RWPE2 (cell line): ENCODE data around the gene CNBD2.

Experiments
- ATAC-seq: fragments of 200-7000 bp; cut with Tn5 transposase; 3 replicates; pipeline ENCODE4 v1.9.1; 2021; ENCODE audit warnings: low read depth
- DNase-seq: peaks from one replicate; pipeline ENCODE4 v3.0.0-alpha.2; 2020; ENCODE audit warnings: low spot score
- H3K27ac ChIP-seq: fragments of 450-650 bp; 2 replicates; pipeline ENCODE4 v1.5.1; 2017; ENCODE audit warnings: mild to moderate bottlenecking; ENCODE audit not compliant: poor library complexity, severe bottlenecking
- H3K27me3 ChIP-seq: fragments of 250-450 bp; sonication (Bioruptor Pico); 2 replicates; pipeline ENCODE4 v1.5.1; 2021; ENCODE audit warnings: mild to moderate bottlenecking, moderate library complexity; ENCODE audit not compliant: insufficient read depth, poor library complexity, severe bottlenecking
- H3K36me3 ChIP-seq: fragments of 250-450 bp; sonication (Bioruptor Pico); 2 replicates; pipeline ENCODE4 v1.5.1; 2020; ENCODE audit warnings: low read depth, mild to moderate bottlenecking, moderate library complexity
- H3K4me1 ChIP-seq: fragments of 250-450 bp; sonication (Bioruptor Pico); 2 replicates; pipeline ENCODE4 v1.5.1; 2021; ENCODE audit warnings: mild to moderate bottlenecking, moderate library complexity; ENCODE audit not compliant: insufficient read depth, poor library complexity, severe bottlenecking
- H3K4me3 ChIP-seq: fragments of 250-450 bp; sonication (Bioruptor Pico); 2 replicates; pipeline ENCODE4 v1.5.1; 2021; ENCODE audit warnings: mild to moderate bottlenecking, moderate library complexity; ENCODE audit not compliant: severe bottlenecking
- H3K9me3 ChIP-seq: fragments of 250-450 bp; sonication (Bioruptor Pico); 2 replicates; pipeline ENCODE4 v1.5.1; 2021; ENCODE audit warnings: mild to moderate bottlenecking, moderate library complexity; ENCODE audit not compliant: severe bottlenecking
- CTCF ChIP-seq: fragments of 450-650 bp; IDR thresholded peaks from one replicate; pipeline ENCODE4 v1.5.1; 2017; ENCODE audit warnings: mild to moderate bottlenecking, moderate library complexity; ENCODE audit not compliant: poor library complexity, severe bottlenecking

CNBD2 gene

DNA sequence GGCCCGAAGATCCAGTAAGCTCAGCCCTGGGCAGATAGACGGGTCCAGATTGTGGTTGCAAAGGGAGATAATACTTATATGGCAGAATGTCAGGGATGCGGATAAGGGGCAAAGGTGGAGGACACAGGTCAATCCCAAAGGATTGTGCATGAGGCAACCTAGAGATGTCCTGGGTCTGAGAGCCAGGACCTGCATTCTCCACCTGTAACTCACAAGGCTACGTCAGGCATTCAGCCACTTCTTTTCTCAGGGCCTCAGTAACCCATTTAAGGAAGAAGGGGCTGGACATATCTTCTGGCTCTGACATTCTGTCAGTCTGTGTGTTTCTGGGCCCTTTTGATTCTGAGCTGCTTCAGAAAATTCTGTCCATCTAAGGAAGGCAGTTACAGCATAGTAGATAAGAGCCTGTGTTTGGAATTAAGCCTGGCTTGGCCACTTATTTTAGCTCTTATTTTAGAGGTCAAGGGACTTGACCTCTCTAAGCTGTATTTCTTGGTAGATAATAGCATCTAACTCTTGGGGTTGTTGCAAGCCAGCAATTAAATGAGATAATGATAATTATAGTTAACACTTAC, 40.2 kb downstream of the CNBD2 start:
- DNase-seq (peak; percentile 47), ATAC-seq (no peak)
- H3K9me3 ChIP-seq = no peaks in the 10 kb centered on the region
- no peak overlapping the region for H3K27ac ChIP-seq
- no peaks in the 10 kb centered on the region for H3K4me1 ChIP-seq
- no peak for TF ChIP-seq CTCF
- no peak overlapping the region for H3K4me3 ChIP-seq
- no peaks in the 10 kb centered on the region for H3K27me3 ChIP-seq
- H3K36me3 ChIP-seq = no peaks in the 10 kb centered on the region

DNA sequence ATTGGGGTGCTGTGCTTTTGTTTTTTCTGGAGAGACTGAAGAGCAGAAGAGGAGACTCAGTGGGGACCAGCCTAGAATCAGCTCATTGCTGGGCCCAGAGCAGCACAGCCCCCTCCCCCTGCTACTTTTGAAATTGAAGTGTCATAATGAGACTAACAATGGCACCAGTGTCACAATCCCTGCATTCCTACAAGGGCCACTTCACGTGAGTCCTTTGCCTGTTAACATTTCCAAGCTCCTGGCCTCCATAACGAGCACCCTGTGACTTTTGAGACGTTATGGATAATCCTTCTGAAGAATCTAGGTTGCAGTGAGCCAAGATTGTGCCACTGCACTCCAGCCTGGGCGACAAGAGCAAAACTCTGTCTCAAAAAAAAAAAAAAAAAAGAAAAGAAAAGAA, 41.7 kb downstream of the CNBD2 start:
- Histone ChIP-seq H3K27me3 (no peaks in the 10 kb centered on the region), H3K4me3 (no peak overlapping the region), H3K27ac (no peak overlapping the region), H3K9me3 (no peaks in the 10 kb centered on the region), H3K4me1 (no peaks in the 10 kb centered on the region), H3K36me3 (no peaks in the 10 kb centered on the region)
- ATAC-seq (no peak), DNase-seq (no peak)
- TF ChIP-seq CTCF = no peak

- ATAC-seq (no peak), DNase-seq (peak; percentile 54)
- H3K4me3 ChIP-seq = no peak overlapping the region
- H3K27ac ChIP-seq = no peak overlapping the region
- no peaks in the 10 kb centered on the region for H3K9me3 ChIP-seq
- no peaks in the 10 kb centered on the region for H3K36me3 ChIP-seq
- no peaks in the 10 kb centered on the region for H3K4me1 ChIP-seq
- no peaks in the 10 kb centered on the region for H3K27me3 ChIP-seq
- no peak for TF ChIP-seq CTCF
Observed at GRCh38 chr20:36010825-36011224, 42.4 kb downstream of the CNBD2 start.

DNA sequence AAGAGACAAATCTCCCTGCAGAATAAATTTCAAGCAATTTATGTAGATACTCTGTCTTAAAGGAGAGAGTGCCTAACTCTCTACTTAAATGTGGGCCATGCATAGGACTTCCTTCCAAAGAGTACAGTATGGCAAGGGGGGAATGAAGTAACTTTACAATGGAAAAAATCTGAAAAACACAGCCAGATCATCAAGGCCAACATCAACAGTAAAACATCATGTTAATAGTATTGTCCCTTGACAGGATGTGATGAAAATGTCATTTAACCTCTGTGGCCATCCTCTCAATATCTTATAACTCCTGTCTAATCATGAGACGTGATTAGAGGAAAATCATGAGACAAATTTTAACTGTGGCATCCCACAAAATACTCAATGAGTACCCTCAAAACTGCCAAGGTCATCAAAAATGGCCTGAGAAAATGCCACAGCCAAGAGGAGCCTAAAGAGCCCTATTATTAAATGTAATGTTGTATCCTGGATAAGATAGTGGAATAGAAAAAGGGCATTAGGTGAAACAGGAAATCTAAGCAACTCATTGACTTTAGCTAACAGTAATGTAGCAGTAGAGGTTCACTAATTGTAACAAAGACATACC, 47.5 kb downstream of the CNBD2 start:
- Histone ChIP-seq H3K27ac (no peak overlapping the region), H3K9me3 (no peaks in the 10 kb centered on the region), H3K36me3 (no peaks in the 10 kb centered on the region), H3K4me1 (peaks cover 9% of the 10 kb centered on the region), H3K27me3 (no peaks in the 10 kb centered on the region), H3K4me3 (no peak overlapping the region)
- DNase-seq (no peak), ATAC-seq (no peak)
- TF ChIP-seq CTCF = no peak
